ENCODE measurements around the gene DZIP1.
"Not testable (repeated sequence)": the region's sequence is repeated elsewhere in the genome, so short reads cannot be mapped to it uniquely, and the experiment has no call there.

The DZIP1 gene, protein sequence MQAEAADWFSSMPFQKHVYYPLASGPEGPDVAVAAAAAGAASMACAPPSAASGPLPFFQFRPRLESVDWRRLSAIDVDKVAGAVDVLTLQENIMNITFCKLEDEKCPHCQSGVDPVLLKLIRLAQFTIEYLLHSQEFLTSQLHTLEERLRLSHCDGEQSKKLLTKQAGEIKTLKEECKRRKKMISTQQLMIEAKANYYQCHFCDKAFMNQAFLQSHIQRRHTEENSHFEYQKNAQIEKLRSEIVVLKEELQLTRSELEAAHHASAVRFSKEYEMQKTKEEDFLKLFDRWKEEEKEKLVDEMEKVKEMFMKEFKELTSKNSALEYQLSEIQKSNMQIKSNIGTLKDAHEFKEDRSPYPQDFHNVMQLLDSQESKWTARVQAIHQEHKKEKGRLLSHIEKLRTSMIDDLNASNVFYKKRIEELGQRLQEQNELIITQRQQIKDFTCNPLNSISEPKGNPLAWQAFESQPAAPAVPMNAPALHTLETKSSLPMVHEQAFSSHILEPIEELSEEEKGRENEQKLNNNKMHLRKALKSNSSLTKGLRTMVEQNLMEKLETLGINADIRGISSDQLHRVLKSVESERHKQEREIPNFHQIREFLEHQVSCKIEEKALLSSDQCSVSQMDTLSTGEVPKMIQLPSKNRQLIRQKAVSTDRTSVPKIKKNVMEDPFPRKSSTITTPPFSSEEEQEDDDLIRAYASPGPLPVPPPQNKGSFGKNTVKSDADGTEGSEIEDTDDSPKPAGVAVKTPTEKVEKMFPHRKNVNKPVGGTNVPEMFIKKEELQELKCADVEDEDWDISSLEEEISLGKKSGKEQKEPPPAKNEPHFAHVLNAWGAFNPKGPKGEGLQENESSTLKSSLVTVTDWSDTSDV

DNA sequence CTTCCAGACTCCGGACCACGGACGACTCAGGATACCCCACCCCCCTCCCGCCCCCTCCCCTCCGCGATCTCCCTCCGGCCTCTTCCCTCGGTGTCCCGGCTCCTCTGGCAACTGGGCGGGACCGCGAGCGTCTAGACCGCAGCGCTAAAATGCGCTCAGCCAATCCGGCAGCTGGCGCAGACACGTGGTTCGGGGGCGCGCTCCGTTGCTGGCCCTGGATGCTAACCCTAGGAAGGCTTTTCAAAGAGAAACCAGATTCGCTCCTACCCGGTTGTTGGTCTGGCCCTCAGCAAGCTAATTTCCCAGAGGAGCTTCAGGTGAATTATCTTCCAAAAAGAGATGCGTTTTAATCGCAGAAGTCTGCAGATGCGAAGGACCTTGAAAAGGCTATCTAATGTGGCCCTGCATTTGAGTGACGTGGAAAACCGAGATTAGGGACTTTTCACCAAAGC is at the start of gene DZIP1:
TSS of gene DZIP1 (minus strand) at position 106 of the 452 bp plus-strand sequence. CDS start 2,677 bp downstream, outside the sequence.
- DNase-seq: no peak

DNA sequence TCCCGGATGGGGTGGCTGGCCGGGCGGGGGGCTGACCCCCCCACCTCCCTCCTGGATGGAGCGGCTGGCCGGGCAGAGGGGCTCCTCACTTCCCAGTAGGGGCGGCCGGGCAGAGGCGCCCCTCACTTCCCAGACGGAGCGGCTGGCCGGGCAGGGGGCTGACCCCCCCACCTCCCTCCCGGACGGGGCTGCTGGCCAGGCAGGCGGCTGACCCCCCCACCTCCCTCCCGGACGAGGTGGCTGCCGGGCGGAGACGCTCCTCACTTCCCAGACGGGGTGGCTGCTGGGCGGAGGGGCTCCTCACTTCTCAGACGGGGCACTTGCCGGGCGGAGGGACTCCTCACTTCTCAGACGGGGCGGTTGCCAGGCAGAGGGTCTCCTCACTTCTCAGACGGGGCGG is 46.5 kb upstream of the DZIP1 start:
- DNase-seq: not testable (repeated sequence)

DNA sequence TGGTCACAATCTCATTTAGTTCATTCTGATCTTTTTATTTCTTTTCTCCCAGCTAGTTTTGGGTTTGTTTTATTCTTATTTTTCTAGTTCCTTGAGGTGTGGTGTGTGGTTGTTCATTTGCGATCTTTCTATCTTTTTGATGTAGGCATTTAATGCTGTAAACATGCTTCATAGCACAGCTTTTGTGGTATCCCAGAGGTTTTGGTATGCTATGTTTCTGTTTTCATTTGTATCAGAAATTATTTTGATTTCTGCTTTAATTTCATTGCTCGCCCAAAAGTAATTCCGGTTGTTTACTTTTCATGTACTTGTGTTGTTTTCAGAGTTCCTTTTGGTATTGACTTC is 45.0 kb upstream of the DZIP1 start:
- no peak for DNase-seq

DNA sequence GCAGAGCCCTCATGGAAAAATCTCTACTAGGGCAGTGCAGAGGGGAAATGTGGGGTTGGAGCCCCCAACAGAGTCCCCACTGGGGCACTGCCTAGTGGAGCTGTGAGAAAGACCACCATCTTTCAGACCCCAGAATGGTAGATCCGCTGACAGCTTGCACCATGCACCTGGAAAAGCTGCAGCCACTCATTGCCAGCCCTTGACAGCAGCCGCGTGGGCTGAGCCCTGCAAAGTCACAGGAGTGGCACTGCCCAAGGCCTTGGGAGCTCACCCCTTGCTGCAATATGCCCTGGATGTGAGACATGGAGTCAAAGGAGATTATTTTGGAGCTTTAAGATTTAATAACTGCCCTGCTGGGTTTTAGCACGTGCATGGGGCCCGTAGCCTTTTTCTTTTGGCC is 40.5 kb upstream of the DZIP1 start:
- not testable (repeated sequence) for DNase-seq

DNA sequence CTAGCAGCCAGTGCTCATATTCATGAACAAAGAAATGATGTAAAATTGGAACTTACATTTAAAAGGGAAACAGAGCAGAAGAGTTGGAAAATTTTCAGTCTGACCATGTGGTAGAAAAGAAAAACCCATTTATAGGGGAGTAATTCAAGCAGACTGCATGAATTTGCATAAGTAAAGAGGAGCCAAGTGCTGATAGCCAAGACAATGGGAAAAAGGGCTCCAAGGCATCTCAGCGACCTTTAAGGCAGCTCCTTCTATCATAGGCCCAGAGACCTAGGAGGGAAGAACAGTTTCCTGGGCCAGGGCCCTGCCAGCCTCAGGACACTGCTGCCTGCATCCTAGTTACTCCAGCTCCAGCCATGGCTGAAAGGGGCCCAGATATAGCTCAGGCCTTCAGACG is 39.9 kb upstream of the DZIP1 start:
- DNase-seq: no peak

DNA sequence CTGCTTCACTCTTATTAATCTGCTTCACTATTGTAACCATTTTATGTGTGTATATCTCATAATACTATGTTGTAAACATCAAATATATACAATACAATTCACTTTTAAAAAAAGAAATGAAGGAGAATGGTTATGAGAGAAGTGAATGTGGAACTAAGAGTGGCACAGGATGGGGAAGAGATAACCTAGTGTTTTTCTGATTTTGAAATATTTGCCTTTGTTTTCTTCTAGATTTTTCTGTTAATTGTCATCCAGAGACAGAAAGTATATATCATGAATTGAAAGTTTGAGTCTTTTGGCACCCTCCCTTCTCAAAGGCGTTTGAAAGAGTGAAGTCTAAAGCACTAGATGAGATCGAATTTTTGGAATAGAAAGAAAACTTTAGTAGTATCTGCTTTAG is 35.2 kb upstream of the DZIP1 start:
- no peak for DNase-seq

DNA sequence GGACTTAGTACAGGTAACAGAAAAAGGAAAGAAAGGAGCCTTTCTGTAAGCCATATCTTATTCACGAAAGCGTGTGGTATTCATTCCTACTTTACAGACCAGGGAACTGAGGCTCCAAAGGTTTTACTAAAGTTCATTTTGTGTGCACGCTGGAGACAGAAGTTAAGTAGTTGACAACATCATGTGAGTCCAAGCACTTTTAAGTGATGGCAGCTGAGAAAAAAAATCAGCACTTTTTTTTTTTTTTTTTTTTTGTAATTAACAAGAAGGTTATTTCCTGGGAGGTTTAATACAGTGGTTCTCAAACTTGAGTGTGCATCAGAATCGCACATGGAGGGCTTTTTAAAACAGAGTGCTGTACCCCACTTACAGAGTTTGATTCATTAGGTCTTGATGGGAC is 34.5 kb upstream of the DZIP1 start:
- DNase-seq: no peak

DNA sequence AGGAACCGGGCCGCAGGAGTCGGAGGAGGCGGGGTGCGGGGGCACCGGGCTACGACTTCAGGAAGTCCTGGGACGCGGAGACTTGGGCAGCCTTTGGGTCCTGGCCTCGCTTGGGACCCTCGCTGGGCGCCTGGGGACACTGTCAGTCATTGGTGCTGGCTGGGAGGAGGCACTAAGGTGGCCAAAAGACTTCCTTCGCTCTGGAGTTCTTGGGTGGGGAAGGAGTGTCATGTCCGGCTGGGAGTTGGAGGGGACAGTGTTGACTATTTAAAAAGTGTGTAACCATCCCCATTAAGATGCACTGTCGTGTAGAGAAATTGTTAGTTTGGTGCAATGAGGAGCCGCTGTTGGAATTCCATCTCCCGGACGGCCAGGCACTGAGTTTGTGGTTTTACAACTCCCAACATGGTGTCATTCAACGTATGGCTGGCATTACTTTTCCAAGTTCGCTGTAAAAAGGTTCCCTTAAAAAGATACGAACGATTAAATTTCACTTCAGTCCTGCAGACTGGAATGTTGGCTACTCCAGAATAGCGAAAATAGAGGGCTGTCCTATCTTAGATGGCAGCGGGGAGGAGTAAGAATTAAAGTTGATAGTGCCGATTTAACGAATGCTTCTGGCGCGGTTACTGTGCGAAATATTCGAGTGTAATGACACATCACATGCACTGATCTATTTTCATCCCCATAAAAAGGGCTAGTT is 33.2 kb upstream of the DZIP1 start:
- peak in 2 of 6 experiments; percentile 27 to 43 for DNase-seq

DNA sequence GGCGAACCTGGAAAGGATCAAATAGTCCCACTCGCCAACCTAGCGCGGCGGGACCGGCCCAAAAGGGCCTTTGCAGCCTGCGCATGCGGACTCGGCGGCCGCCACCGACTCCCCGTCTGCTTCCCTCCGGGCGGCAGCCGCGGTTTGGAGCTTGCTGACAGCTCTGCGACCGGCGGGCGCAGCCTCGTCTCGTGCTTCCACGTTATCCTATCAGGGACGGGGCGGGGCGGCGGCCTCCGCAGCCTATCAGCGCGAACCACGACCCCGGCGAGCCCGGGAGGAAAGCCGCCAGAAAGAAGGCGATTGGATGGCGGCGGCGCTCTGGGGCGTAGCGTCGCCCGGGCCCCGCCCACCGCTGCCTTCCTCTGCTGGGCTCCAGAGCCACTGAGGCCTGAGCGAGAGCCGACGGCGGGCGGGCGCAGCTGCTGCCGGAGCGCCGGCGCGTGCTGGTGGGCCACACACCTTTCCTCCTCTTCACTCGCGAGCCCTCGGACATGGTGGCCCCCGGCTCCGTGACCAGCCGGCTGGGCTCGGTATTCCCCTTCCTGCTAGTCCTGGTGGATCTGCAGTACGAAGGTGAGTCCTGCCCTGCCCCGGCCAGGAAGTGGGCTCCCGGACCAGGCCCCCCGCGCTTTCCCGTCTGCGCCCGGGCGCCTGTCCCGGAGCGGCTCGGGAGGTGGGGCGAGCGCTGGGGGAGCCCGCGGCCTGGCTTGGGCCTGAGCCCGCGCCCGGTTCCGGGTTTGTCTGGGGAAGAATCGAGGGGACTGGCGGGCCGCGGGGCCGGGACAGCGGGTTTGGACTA is 32.5 kb upstream of the DZIP1 start, which contains the start of gene DNAJC3:
TSS of gene DNAJC3 (plus strand) at position 378 of the 802 bp plus-strand sequence. CDS start at position 495, 117 bp downstream.
- DNase-seq: peak; percentile 94 to 98 (median 96)

DNA sequence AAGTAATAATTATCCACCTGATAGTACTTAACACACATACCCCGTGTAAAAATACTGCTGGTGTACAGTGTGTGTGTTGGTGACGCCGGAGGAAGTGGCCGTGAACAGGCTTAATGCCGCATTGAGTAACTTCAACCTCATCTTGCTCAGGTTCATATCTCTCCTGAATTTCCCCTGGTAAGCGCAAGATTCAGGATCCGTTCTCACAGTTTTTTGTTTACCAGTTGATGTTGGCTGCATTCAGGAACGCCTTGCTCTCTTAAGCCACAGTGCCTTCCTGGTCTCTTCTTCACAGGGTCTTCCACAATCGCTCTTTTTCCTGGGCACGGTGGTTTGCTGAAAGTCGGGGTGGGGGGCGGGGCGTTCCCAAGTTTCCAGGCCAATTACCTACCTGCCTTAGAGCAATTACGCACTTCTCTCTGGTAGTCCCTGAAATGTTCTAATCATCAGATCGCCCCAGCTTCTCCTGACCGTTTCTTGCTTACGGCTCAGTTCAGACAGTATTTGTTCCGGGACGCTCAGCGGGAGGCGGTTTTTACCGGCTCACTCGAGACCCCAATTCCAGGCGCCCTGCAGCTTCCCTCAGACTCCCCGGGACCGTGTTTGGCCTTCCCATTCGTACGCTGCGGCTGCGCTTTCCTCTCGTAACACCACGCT is 31.7 kb upstream of the DZIP1 start:
- peak in 3 of 6 experiments; percentile 7 to 45 (median 23) for DNase-seq

DNA sequence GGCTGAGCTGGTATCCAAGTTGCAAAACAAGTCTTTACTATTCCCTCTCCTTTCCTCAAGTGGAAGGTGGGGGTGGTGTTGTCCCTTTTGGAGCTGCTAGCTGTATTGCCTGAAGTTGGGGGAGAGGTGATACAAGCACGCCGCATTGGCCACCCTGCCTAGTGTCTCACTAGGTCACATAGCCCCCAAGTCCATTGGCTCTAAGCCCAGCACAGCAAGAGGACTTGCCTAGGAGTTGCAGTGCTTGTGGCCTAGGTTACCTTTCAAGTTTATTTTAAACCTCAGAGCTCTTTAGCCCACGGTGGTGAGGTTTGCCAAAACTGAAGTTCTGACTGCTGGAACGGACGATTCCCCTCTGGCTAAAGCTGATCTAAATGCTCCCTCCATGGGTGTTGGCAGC is 27.1 kb upstream of the DZIP1 start:
- DNase-seq: no peak

DNA sequence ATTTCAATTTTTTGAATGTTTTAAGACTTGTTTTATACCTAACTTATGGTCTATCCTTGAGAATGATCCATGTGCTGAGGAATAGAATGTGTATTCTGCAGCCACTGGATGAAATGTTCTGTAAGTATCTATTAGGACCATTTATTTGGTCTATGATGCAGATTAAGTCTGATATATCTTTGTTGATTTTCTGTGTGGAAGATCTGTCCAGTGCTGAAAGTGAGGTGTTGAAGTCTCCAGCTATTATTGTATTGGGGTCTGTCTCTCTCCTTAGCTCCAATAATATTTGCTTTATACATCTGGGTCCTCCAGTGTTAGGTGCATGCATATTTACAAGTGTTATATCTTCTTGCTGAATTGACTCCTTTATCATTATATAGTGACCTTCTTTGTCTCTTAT is 22.7 kb upstream of the DZIP1 start:
- not testable (repeated sequence) for DNase-seq

DNA sequence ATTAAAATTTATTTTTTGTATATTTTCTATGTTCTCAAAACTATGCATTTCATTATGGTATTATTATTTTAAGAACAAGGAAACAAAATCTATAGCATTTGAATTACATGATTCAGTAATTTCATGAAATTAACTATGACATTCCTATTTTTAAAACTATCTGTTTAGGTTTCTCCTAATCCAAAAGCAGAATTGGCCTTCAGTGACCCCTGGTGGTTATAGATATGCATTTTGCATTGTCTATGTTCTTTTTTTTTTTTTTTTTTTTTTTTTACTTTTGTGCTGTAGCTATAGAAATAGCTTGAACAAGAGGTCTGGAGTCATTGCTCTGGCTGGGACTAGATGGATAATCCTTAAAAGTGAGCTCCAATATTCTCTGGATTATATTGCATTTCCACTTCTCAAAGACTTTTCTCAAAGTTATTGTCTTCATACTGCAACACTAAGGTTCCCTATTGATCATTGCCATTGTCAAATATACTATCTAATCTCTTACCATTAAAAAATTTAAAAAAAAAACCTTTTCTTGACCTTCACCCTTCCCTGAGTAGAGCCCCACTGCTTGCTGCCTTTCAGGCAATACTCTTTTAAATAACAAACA is 16.6 kb upstream of the DZIP1 start:
- DNase-seq: peak in 2 of 6 experiments; percentile 19 to 27

DNA sequence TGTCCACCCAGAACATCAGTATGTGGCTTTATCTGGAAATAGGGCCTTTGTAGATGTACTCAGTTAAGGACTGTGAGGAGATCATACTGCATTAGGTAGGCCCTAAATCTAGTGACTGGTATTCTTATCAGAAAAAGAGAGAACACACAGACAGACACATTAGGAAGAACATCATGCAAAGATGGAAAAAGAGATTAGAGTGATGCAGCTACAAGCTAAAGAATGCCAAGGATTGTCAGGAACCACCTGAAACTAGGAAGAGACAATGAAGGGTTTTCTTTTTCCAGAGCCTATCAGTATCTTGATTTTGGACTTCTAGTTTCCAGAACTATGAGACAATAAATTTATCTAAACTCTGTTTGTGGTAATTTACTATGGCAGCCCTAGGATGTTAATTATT is 15.0 kb upstream of the DZIP1 start:
- DNase-seq: no peak

DNA sequence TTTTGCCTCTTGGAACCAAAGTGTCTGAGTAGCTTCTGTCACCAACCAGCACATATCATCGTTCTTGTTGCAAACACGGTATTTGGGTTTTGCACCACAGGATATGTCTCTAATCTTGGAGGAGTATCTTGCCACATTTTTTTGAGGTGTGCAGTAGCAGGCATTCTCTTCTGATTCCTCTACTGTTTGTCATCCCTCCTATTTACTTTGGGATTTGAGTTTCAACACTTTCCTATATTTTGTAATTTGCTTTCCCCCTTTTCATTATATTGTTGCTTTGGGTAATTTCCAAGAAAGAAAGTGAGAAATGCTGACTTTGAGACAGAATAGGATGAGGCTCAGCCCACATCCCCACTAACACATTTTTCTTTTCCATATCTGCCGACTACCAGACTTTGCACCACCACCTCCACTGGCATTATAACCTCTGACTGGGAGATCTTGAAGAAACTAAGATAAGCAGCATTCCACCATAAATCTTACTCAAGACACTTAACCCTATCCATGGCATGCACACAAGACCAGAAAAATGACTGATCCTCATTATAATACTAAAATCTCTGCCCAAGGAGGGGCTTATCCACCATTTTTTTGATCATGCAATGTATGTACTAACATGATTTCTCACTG is 12.0 kb upstream of the DZIP1 start:
- DNase-seq: no peak

DNA sequence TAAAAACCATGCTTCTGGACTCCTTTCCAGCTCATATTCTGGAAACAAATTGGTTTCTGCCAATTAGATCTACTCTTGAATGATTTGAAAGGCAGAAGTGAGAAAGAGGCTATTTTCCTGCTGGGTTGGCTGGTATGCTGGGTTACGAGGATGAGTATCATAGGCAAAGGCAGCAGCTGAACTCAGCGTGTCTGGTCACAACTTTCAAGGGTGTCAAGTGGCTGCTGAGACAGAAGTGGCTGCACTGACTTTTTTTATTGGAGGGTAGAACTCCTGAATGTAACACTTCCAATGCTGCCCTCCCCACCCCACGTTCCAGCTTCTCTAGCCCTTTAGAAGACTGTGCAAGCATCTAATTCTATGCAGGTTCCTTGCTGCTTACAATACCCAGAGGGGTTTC is 8.3 kb upstream of the DZIP1 start:
- no peak for DNase-seq

DNA sequence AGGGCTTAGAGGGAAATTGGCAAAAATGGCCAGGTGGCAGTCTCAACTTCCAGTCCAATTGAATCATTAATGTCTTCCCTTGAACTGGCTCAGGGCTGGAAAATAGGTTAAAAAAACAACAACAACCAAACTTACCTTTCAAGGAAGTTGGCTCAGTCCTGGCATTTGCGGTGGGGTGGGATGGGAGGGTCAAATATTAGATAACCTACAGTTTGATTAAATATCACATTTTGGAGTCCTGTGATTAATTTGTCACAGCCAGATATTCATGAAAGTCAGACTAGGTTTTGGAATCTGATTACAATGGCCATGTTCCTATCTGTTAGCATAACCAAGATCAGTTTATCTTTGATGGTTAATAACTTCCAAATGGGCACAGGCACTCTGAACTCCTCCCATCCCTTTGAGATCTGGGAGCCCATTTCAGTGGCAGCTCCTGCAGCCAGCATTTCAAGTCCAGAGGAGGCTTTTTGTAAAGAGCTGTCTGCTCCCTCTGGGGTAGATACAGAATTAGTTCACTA is 7.8 kb upstream of the DZIP1 start:
- no peak for DNase-seq

DNA sequence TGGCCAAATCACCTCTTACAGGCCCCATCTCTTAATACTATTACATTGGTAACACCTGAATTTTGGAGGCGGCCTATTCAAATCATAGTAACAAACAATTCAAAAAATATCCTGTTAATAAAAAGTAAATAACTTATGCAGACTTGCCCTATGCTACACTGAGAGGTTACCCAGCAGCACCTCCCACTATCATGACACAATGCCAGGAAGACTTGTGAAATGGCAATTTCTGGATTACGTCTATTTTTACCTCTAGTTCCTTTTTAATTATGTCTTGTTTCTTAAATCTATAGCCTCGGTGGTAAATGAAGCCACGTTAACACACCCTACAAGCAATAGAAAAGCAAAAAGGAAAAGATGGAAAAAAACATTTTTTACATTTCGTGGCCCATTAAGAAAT is 6.2 kb upstream of the DZIP1 start:
- no peak for DNase-seq

DNA sequence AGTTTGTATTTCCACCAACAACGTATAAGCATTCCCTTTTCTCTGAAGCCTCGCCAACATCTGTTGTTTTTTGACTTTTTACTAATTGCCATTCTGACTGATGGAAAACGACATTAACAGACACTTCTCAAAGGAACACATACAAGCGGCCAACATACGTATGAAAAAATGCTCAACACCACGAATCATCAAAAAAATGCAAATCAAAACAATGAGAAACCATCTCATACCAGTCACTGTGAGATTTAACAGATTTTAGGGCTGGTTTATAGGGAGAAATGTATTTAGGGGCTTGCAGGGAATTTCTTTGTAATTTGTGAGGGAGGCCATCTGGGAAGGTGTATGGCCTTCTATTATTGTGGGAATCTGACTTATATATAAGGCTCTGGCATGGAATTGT is 2.8 kb upstream of the DZIP1 start:
- no peak for DNase-seq

DNA sequence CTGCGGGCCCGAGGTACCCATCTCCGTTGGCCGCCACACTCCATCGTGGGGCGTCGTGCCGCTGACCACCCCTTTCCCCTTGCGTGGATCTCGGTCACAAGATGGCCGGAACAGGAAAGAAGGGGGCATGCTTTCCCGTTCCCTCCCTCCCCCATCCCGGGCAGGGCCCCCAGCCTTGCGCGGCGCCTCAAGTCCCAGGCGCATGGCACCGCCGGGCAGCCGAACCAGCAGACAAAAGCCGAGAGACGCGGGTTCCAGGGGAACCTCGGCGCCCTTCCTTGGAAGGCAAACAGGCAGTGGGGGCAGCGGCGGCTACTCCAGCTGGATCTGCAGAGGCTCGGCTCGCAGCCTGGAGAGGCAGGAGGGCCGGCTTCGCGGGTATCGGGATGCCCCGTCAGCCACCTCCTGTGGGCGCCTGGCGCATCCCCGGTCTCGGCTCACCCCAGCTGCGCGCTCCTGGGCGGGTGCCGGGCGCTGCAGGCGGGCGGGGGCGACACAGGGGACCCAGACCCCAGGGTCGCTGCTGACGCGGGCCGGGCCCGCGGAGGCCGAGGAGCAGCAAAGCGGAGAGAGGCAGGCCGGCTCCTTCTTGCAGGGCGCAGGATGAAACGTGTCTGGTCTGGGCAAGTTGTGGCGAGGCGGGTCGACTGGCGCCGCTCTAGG is 439 bp downstream of the DZIP1 start:
- no peak for DNase-seq
